Left ventricle myocardium inferior (tissue), 1 donor: ENCODE measurements around the gene SPRTN. TPM values are rescaled to one million over a fixed set of nuclear protein-coding genes. Genes with fewer than 3 reads are reported as not detected.
"Not testable (repeated sequence)": the region's sequence is repeated elsewhere in the genome, so short reads cannot be mapped to it uniquely, and the experiment has no call there.

Experiments
- DNase-seq: peaks from one replicate; pipeline ENCODE4 v3.0.0-alpha.2; 2020
- H3K27ac ChIP-seq: fragments of 200-600 bp; replicated peaks from 2 replicates; pipeline ENCODE4 v1.8.0; 2021
- H3K27me3 ChIP-seq: fragments of 200-600 bp; 2 replicates; pipeline ENCODE4 v1.8.0; 2021; ENCODE audit warnings: low read depth
- H3K36me3 ChIP-seq: fragments of 200-600 bp; 2 replicates; pipeline ENCODE4 v1.8.0; 2021
- H3K4me1 ChIP-seq: fragments of 200-600 bp; 2 replicates; pipeline ENCODE4 v1.8.0; 2021
- H3K4me3 ChIP-seq: fragments of 200-600 bp; 2 replicates; pipeline ENCODE4 v1.8.0; 2021; ENCODE audit warnings: mild to moderate bottlenecking, moderate library complexity
- H3K9me3 ChIP-seq: fragments of 200-600 bp; replicated peaks from 2 replicates; pipeline ENCODE4 v1.8.0; 2021
- intact Hi-C: fragments of 100-400 bp; cut with micrococcal nuclease; formaldehyde crosslinking; loops from one replicate; pipeline ENCODE4 v1.11.0; 2022
- total RNA-seq: library from RNA; stranded (reverse); fragmentation: NEBNext Ultra II Directional; extraction: Animal tissue kit (Norgen Biotek cat#: 25700); gene quantifications from one replicate; pipeline ENCODE4 v1.2.1, GENCODE V29; 2021
- TF ChIP-seq, protein P1 (sequence below): fragments of 200-600 bp; IDR thresholded peaks from 2 replicates; pipeline ENCODE4 v1.8.0; 2021; ENCODE audit warnings: antibody characterized with exemption, mild to moderate bottlenecking, borderline replicate concordance
- donor health status: DM: no; HTN: yes; CAD: no; lungs with severe emphysema.

Gene SPRTN
- total RNA-seq, 1 donor from 2014 or later: 7.4 TPM

DNA sequence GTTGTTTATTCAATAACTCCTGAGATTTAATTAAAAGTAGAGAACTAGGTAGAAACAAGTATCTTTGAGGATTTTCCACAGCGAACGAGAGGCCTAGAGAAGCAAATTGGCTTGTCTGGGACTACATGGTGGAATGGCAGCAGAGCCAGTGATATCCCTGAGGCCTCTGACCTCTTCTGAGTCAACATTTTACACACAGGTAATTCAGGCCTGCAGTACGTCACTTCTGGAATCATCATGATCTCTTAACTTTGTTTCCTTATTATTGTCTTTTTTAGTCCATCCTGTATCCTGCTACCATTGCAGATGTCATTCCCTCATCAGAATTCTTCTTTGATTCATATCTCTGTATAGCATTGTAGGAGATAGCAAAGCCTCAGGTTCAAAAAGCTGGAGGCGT, 9.9 kb downstream of the SPRTN start:
- Histone ChIP-seq H3K27ac (no peak overlapping the region), H3K4me1 (peaks cover 20% of the 10 kb centered on the region), H3K36me3 (peaks cover 49% of the 10 kb centered on the region), H3K9me3 (no peaks in the 10 kb centered on the region), H3K4me3 (no peak overlapping the region), H3K27me3 (no peaks in the 10 kb centered on the region)
- TF ChIP-seq, protein P1, sequence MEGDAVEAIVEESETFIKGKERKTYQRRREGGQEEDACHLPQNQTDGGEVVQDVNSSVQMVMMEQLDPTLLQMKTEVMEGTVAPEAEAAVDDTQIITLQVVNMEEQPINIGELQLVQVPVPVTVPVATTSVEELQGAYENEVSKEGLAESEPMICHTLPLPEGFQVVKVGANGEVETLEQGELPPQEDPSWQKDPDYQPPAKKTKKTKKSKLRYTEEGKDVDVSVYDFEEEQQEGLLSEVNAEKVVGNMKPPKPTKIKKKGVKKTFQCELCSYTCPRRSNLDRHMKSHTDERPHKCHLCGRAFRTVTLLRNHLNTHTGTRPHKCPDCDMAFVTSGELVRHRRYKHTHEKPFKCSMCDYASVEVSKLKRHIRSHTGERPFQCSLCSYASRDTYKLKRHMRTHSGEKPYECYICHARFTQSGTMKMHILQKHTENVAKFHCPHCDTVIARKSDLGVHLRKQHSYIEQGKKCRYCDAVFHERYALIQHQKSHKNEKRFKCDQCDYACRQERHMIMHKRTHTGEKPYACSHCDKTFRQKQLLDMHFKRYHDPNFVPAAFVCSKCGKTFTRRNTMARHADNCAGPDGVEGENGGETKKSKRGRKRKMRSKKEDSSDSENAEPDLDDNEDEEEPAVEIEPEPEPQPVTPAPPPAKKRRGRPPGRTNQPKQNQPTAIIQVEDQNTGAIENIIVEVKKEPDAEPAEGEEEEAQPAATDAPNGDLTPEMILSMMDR: no peak
- DNase-seq: no peak
- intact Hi-C loops: no loop called here

DNA sequence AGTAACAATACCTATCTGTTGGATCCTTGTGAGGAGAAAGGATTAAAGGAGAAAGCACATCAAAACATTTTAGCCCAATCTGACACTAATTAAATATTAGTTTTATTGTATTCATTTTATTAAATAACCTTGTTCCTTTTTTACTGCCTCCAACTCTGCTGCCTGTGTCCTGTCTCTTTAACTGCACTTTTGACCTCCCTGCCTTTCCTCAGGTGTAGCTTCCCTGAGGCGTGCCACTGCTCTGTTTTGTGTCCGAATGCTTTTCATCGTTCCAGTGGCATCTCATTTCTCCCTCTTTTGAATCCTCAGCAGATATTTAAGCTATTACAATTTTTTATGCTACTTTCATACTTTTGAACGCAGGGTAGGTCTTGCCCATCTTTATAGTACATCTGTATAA, 10.3 kb downstream of the SPRTN start:
- intact Hi-C loops: no loop called here
- peaks cover 54% of the 10 kb centered on the region for H3K36me3 ChIP-seq

DNA sequence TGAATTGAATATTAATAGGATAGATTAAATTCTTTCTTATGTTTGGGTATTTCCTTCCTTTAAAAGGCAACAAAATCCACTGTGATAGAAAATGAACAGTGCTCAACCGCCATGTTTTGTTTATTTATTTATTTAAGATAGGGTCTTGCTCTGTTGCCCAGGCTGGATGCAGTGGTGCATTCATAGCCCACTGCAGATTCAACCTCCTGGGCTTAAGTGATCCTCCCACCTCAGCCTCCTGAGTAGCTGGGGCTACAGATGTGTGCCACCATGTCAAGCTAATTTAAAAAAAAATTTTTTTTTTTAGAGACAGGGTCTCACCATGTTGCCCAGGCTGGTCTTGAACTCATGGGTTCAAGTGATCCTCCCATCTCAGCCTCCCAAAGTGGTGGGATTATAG, 10.8 kb downstream of the SPRTN start:
- Histone ChIP-seq H3K36me3 (peaks cover 55% of the 10 kb centered on the region), H3K4me1 (peaks cover 12% of the 10 kb centered on the region)
- H3K27ac ChIP-seq, intact Hi-C loops, H3K9me3 ChIP-seq, H3K27me3 ChIP-seq, H3K4me3 ChIP-seq, DNase-seq: not testable (repeated sequence)

More for the DNA sequence above, 10.3 kb downstream of the SPRTN start:
- H3K4me1 ChIP-seq: peaks cover 16% of the 10 kb centered on the region
- H3K4me3 ChIP-seq: no peak overlapping the region
- TF ChIP-seq, protein P1: no peak
- no peak overlapping the region for H3K27ac ChIP-seq
- H3K27me3 ChIP-seq: no peaks in the 10 kb centered on the region
- no peaks in the 10 kb centered on the region for H3K9me3 ChIP-seq
- DNase-seq: no peak

DNA sequence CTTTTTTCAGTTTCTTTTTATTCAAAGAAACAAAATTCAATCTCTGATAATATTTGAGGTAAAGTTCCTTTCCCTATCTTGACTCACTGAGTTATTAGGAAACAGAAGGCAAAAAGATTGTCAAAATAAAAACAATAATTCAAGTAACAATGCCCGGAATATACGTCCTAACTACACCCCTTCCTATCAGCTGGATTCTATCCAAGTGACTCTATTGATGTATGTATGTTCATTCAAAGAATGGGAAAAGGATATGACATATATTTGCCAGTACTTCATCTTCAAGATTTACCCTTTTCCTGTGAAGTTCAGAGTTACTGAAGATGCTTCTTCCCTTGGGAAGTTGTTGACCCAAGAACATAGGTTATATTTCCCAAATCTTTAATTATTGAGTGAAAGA, 13.7 kb downstream of the SPRTN start:
- H3K4me1 ChIP-seq: peaks cover 11% of the 10 kb centered on the region
- peaks cover 49% of the 10 kb centered on the region for H3K36me3 ChIP-seq
- DNase-seq: no peak
- no peak overlapping the region for H3K4me3 ChIP-seq
- intact Hi-C loops: no loop called here
- H3K27me3 ChIP-seq: no peaks in the 10 kb centered on the region
- H3K27ac ChIP-seq: peak overlapping the region; percentile 53
- TF ChIP-seq, protein P1: no peak
- H3K9me3 ChIP-seq: no peaks in the 10 kb centered on the region

DNA sequence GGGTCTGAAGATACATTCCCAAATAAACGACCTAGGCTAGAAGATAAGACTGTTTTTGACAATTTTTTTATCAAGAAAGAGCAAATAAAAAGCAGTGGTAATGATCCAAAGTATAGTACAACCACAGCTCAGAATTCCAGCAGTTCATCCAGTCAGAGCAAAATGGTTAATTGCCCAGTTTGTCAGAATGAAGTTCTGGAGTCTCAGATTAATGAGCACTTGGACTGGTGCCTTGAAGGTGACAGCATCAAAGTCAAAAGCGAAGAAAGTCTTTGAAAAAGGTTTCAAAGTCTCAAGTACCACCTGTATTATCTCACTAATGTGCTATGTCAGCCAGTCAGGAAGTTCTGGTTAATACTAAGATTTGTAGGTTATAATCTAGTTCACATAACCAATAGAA, 15.0 kb downstream of the SPRTN start:
- intact Hi-C loops: no loop called here

DNA sequence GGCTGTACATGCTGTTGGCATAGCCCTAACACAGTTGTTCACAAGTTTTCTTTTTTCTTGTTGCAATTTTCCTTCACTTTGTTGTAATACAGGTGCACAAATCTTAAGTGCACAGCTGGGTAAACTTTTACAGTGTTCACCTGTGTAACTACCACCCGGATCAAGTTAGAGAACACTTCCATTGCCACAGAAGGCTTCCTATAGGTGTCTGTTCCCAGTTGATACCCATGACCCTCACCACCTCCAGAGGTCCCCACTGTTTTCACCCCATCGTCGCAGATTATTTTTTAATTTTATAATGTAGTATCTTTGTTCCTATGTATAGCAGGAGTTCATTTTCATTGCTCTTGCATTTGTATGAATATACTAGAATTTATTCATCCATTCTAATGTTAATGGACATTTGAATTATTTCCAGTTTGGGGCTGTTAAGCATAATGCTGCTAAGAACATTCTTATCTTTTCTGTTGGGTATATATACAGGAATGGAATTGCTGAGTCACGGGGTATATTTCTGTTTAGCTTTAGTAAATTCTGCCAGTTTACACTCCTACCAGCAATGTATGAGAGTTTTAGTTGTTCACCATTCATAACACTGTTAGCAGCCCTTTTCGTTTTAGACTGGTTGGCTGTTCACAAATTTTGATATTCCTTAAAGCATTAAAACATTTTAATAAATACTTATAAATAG, 16.4 kb downstream of the SPRTN start:
- intact Hi-C loops: loop anchor here (5.0 kb wide), 2 partner anchors 233 to 248 kb away; no protein-coding TSS in a partner anchor
- Histone ChIP-seq H3K36me3 (peaks cover 27% of the 10 kb centered on the region), H3K9me3 (no peaks in the 10 kb centered on the region)

More for the DNA sequence above, 15.0 kb downstream of the SPRTN start:
- no peak for DNase-seq
- no peaks in the 10 kb centered on the region for H3K9me3 ChIP-seq
- H3K36me3 ChIP-seq: peaks cover 41% of the 10 kb centered on the region
- peak overlapping the region; percentile 21 for H3K27ac ChIP-seq
- H3K4me3 ChIP-seq: no peak overlapping the region
- TF ChIP-seq, protein P1: no peak
- H3K27me3 ChIP-seq: no peaks in the 10 kb centered on the region
- H3K4me1 ChIP-seq: peaks cover 21% of the 10 kb centered on the region

More for the DNA sequence above, 16.4 kb downstream of the SPRTN start:
- no peak overlapping the region for H3K27ac ChIP-seq
- no peak overlapping the region for H3K4me3 ChIP-seq
- no peak for DNase-seq
- H3K27me3 ChIP-seq: no peaks in the 10 kb centered on the region
- peaks cover 24% of the 10 kb centered on the region for H3K4me1 ChIP-seq
- TF ChIP-seq, protein P1: no peak
